HCT116 (cell line): ENCODE measurements around the gene PLD5. TPM values are rescaled to one million over a fixed set of nuclear protein-coding genes. Genes with fewer than 3 reads are reported as not detected.
"Not testable (repeated sequence)": the region's sequence is repeated elsewhere in the genome, so short reads cannot be mapped to it uniquely, and the experiment has no call there.

ENCODE experiments used
- ATAC-seq: fragments of 200-7000 bp; cut with Tn5 transposase; 2 replicates; pipeline ENCODE4 v1.9.1; 2020; ENCODE audit warnings: mild to moderate bottlenecking, moderate library complexity
- BruUV-seq: library from RNA; stranded (reverse); fragments of 400-500 nt; replicated peaks from 2 replicates; lab custom pipeline; 2021; lab: Mats Ljungman, UMichigan
- CTCF ChIA-PET: fragments of 300-600 bp; sonication (Branson Sonifier 250); formaldehyde crosslinking; loops from one replicate; lab custom pipeline; 2021; ENCODE audit warnings: antibody characterized with exemption; lab: Charles Lee
- POLR2A ChIA-PET: fragments of 300-600, 350-600 bp; sonication (Branson Sonifier 250); formaldehyde crosslinking; loops from one replicate; lab custom pipeline; 2021; ENCODE audit warnings: antibody characterized with exemption; lab: Charles Lee
- RAD21 ChIA-PET, 2 experiments: fragments of 300-600 bp; sonication (Branson Sonifier 250); formaldehyde crosslinking; loops; one replicate each; lab custom pipeline; 2023; ENCODE audit warnings: low total read pairs in 2 of 2; ENCODE audit not compliant: uncharacterized antibody in 2 of 2, unreplicated experiment in 2 of 2, low non-redundant PET in 1 of 2; lab: Charles Lee
- DNase-seq: peaks from one replicate; pipeline ENCODE4 v3.0.0-alpha.2; 2010; ENCODE audit warnings: low read depth, low spot score
- H2AFZ ChIP-seq: fragments of 200-600 bp; shearing (Covaris generic), sonication (generic); 2 replicates; pipeline ENCODE4 v1.6.1; 2017; ENCODE audit warnings: low read depth, mixed run types, mixed read lengths, antibody characterized with exemption, low read length; ENCODE audit not compliant: poor library complexity, severe bottlenecking
- H3K27ac ChIP-seq: 2 replicates; pipeline ENCODE4 v1.5.1; 2012; ENCODE audit warnings: low read depth, low read length
- H3K27me3 ChIP-seq: fragments of 200-600 bp; sonication (generic); 2 replicates; pipeline ENCODE4 v1.6.1; 2016; ENCODE audit warnings: mixed run types, low read length, mixed read lengths; ENCODE audit not compliant: insufficient read depth
- H3K36me3 ChIP-seq, 2 experiments: fragments of 200-500 bp in 1 of 2; fragments of 200-600 bp in 1 of 2; sonication (Bioruptor generic) in 1 of 2; sonication (generic) in 1 of 2; 2 replicates each; pipeline versions ENCODE4 v1.5.1 to v1.6.1; 2014 to 2016; ENCODE audit warnings: low read length in 2 of 2, inconsistent platforms in 1 of 2, mixed read lengths in 1 of 2, mixed run types in 1 of 2; ENCODE audit not compliant: insufficient read depth in 2 of 2, control insufficient read depth in 1 of 2
- H3K4me1 ChIP-seq, 2 experiments: fragments of 200-600 bp in 1 of 2; sonication (generic) in 1 of 2; 2 replicates each; pipeline versions ENCODE4 v1.5.1 to v1.6.1; 2012 to 2017; ENCODE audit warnings: low read length in 2 of 2, inconsistent platforms in 1 of 2, mild to moderate bottlenecking in 1 of 2, mixed read lengths in 1 of 2, mixed run types in 1 of 2, moderate library complexity in 1 of 2; ENCODE audit not compliant: insufficient read depth in 2 of 2, control insufficient read depth in 1 of 2
- H3K4me2 ChIP-seq: fragments of 200-600 bp; sonication (generic); 2 replicates; pipeline ENCODE4 v1.6.1; 2017; ENCODE audit warnings: mixed run types, low read length, mixed read lengths
- H3K4me3 ChIP-seq, 2 experiments: fragments of 200-600 bp in 1 of 2; sonication (generic) in 1 of 2; replicated peaks in 1 of 2; 2 replicates each; pipeline ENCODE4 v1.5.1; 2011 to 2016; ENCODE audit warnings: low read length in 2 of 2, control low read depth in 1 of 2, low read depth in 1 of 2, mild to moderate bottlenecking in 1 of 2, mixed read lengths in 1 of 2, mixed run types in 1 of 2
- H3K79me2 ChIP-seq: fragments of 200-600 bp; sonication (generic); 2 replicates; pipeline ENCODE4 v1.6.1; 2017; ENCODE audit warnings: mild to moderate bottlenecking, mixed run types, low read length, moderate library complexity, mixed read lengths; ENCODE audit not compliant: insufficient read depth
- H3K9ac ChIP-seq: fragments of 200-600 bp; sonication (generic); 2 replicates; pipeline ENCODE4 v1.6.1; 2016; ENCODE audit warnings: low read length, mixed read lengths
- H3K9me2 ChIP-seq: fragments of 200-600 bp; sonication (generic), shearing (Covaris generic); 2 replicates; pipeline ENCODE4 v1.6.1; 2017; ENCODE audit warnings: mixed run types, mild to moderate bottlenecking, moderate library complexity; ENCODE audit not compliant: insufficient read depth
- H3K9me3 ChIP-seq, 2 experiments: fragments of 200-500 bp in 1 of 2; fragments of 200-600 bp in 1 of 2; sonication (Bioruptor generic) in 1 of 2; sonication (generic) in 1 of 2; 2 replicates each; pipeline ENCODE4 v1.6.1; 2014 to 2017; ENCODE audit warnings: low read length in 2 of 2, mixed read lengths in 2 of 2, inconsistent platforms in 1 of 2, low read depth in 1 of 2, mild to moderate bottlenecking in 1 of 2, mixed run types in 1 of 2, moderate library complexity in 1 of 2; ENCODE audit not compliant: control insufficient read depth in 1 of 2, insufficient read depth in 1 of 2
- H4K20me1 ChIP-seq: fragments of 200-600 bp; sonication (generic), shearing (Covaris generic); 2 replicates; pipeline ENCODE4 v1.6.1; 2017; ENCODE audit warnings: mixed run types, mild to moderate bottlenecking, moderate library complexity; ENCODE audit not compliant: insufficient read depth
- CEBPB ChIP-seq: IDR thresholded peaks from 2 replicates; pipeline ENCODE4 v1.6.1; 2012; ENCODE audit warnings: low read depth
- CTCF ChIP-seq, 3 experiments: fragments of 200-600 bp in 1 of 3; sonication (generic) in 1 of 3; IDR thresholded peaks in 2 of 3; conservative IDR thresholded peaks in 1 of 3; 2 replicates each; pipeline ENCODE4 v1.5.1; 2012 to 2017; ENCODE audit warnings: low read depth in 2 of 3, low read length in 2 of 3, antibody characterized with exemption in 1 of 3, borderline replicate concordance in 1 of 3, control low read depth in 1 of 3, mild to moderate bottlenecking in 1 of 3, mixed read lengths in 1 of 3, mixed run types in 1 of 3, moderate library complexity in 1 of 3; ENCODE audit not compliant: insufficient read depth in 1 of 3
- EZH2 ChIP-seq: fragments of 200-600 bp; sonication (generic); IDR thresholded peaks from 2 replicates; pipeline ENCODE4 v1.6.1; 2017; ENCODE audit warnings: antibody characterized with exemption, mixed run types
- FOSL1 ChIP-seq: IDR thresholded peaks from 2 replicates; pipeline ENCODE4 v1.6.1; 2012; ENCODE audit warnings: low read depth
- JUND ChIP-seq: IDR thresholded peaks from 2 replicates; pipeline ENCODE4 v1.6.1; 2012
- RAD21 ChIP-seq: IDR thresholded peaks from 2 replicates; pipeline ENCODE4 v1.6.1; 2012; ENCODE audit warnings: low read depth, mild to moderate bottlenecking
- SRF ChIP-seq: IDR thresholded peaks from 2 replicates; pipeline ENCODE4 v1.6.1; 2012; ENCODE audit warnings: low read depth
- ZFX ChIP-seq: fragments of 450-650 bp; IDR thresholded peaks from 2 replicates; pipeline ENCODE4 v1.6.1; 2017
- ZNF274 ChIP-seq: fragments of 200-500 bp; sonication (Bioruptor generic); IDR thresholded peaks from 2 replicates; pipeline ENCODE4 v1.6.1; 2014; ENCODE audit warnings: mild to moderate bottlenecking, low read depth, low read length, inconsistent platforms
- intact Hi-C: fragments of 100-400 bp; cut with micrococcal nuclease; formaldehyde crosslinking; loops from 2 replicates; pipeline ENCODE4 v1.10.0; 2022
- total RNA-seq: library from RNA; stranded (reverse); gene quantifications from one replicate; pipeline ENCODE4 v1.2.1, GENCODE V29; 2021; ENCODE audit not compliant: unreplicated experiment
- TF ChIP-seq, protein P1 (sequence below): IDR thresholded peaks from 2 replicates; pipeline ENCODE4 v1.6.1; 2012

Gene PLD5
- total RNA-seq, 1 experiment from 2014 or later, result not detected

GRCh38 chr1:242467556-242468145 lies 56.8 kb downstream of the PLD5 start:
- ChIA-PET CTCF (no interaction called here), POLR2A (no interaction called here), RAD21 (no interaction called here)
- no TSS peak for BruUV-seq
- Histone ChIP-seq H3K9me3 (no peaks in the 10 kb centered on the region), H3K4me3 (no peak overlapping the region), H4K20me1 (no peaks in the 10 kb centered on the region), H3K27ac (no peak overlapping the region), H3K27me3 (no peaks in the 10 kb centered on the region), H3K4me2 (no peak overlapping the region), H2AFZ (no peak overlapping the region), H3K79me2 (no peaks in the 10 kb centered on the region), H3K9ac (no peak overlapping the region), H3K9me2 (no peaks in the 10 kb centered on the region), H3K4me1 (no peaks in the 10 kb centered on the region), H3K36me3 (no peaks in the 10 kb centered on the region)
- TF ChIP-seq RAD21 (peak; percentile 54), CTCF (IDR thresholded peaks at IDR 0.05 in 2 of 3, conservative IDR thresholded peaks at IDR 0.05 in 1 of 3; ENCODE audit: borderline replicate concordance in 1 of 3, insufficient read depth in 1 of 3, low read depth in 2 of 3, low read length in 2 of 3) (peak; percentile 39 to 65 (median 64); a peak in 5 of 6 replicates), ZFX (no peak)
- DNase-seq, result peak; percentile 22
- intact Hi-C loops, result loop anchor here (5.0 to 10.0 kb wide), 2 partner anchors 443 to 860 kb away; no protein-coding TSS in a partner anchor
- peak; percentile 80 for ATAC-seq

GRCh38 chr1:242462867-242463266 lies 61.6 kb downstream of the PLD5 start:
- H3K9me2 ChIP-seq, result no peaks in the 10 kb centered on the region
- H3K4me1 ChIP-seq, result no peaks in the 10 kb centered on the region
- POLR2A ChIA-PET, result no interaction called here
- no peaks in the 10 kb centered on the region for H4K20me1 ChIP-seq
- intact Hi-C loops, result loop anchor here (10.0 kb wide), 1 partner anchor 438 kb away; no protein-coding TSS in a partner anchor
- CTCF ChIA-PET, result no interaction called here
- H3K79me2 ChIP-seq, result no peaks in the 10 kb centered on the region
- no peak overlapping the region for H3K4me3 ChIP-seq
- no peak overlapping the region for H3K27ac ChIP-seq
- ATAC-seq, result no peak
- H3K9me3 ChIP-seq, result no peaks in the 10 kb centered on the region
- 0 out of 2 replicates have a peak, but pooled peaks cover 2% of the 10 kb centered on the region for H3K27me3 ChIP-seq
- H3K9ac ChIP-seq, result no peak overlapping the region
- RAD21 ChIA-PET, result no interaction called here
- H3K4me2 ChIP-seq, result no peak overlapping the region
- H3K36me3 ChIP-seq, result no peaks in the 10 kb centered on the region
- TF ChIP-seq JUND (no peak), EZH2 (no peak), SRF (no peak), ZNF274 (no peak), FOSL1 (no peak), CEBPB (no peak)
- TF ChIP-seq, protein P1, sequence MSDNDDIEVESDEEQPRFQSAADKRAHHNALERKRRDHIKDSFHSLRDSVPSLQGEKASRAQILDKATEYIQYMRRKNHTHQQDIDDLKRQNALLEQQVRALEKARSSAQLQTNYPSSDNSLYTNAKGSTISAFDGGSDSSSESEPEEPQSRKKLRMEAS, result no peak
- no peak for DNase-seq
- no TSS peak for BruUV-seq
- H2AFZ ChIP-seq, result no peak overlapping the region

- H3K4me3 ChIP-seq, H3K9me2 ChIP-seq, H3K9ac ChIP-seq, H2AFZ ChIP-seq, BruUV-seq, H3K4me2 ChIP-seq, H3K79me2 ChIP-seq, H3K36me3 ChIP-seq, H3K4me1 ChIP-seq, ATAC-seq, H3K27ac ChIP-seq, H3K9me3 ChIP-seq, DNase-seq, RAD21 ChIA-PET, POLR2A ChIA-PET, H4K20me1 ChIP-seq, CTCF ChIA-PET: not testable (repeated sequence)
- intact Hi-C loops, result loop anchor here (10.0 kb wide), 1 partner anchor 435 kb away; no protein-coding TSS in a partner anchor
- 0 out of 2 replicates have a peak, but pooled peaks cover 12% of the 10 kb centered on the region for H3K27me3 ChIP-seq
Measured at GRCh38 chr1:242459740-242460139, 64.8 kb downstream of the PLD5 start.
